HepG2 (cell line): Measurements from ENCODE around the gene PIEZO2. TPM values are rescaled to one million over a fixed set of nuclear protein-coding genes. Genes with fewer than 3 reads are reported as not detected.

Experiments
- ATAC-seq: fragments of 200-7000 bp; cut with Tn5 transposase; 3 replicates; pipeline ENCODE4 v1.9.1; 2020; ENCODE audit warnings: mild to moderate bottlenecking, moderate library complexity
- BruUV-seq: library from RNA; stranded (reverse); fragments of 400-500 nt; replicated peaks from 2 replicates; lab custom pipeline; 2021; lab: Mats Ljungman, UMichigan
- CTCF ChIA-PET: fragments of 300-600 bp; formaldehyde crosslinking; extraction: SDS; loops from one replicate; lab custom pipeline; 2021; ENCODE audit warnings: low total read pairs, inconsistent platforms, low intra/inter-chr PET ratio; lab: Yijun Ruan, JAX
- POLR2A ChIA-PET: fragments of 350-600 bp; sonication (Branson Sonifier 250); formaldehyde crosslinking; loops from one replicate; lab custom pipeline; 2020; ENCODE audit warnings: antibody characterized with exemption, inconsistent platforms; lab: Yijun Ruan, JAX
- DNase-seq: peaks from one replicate; pipeline ENCODE4 v3.0.0-alpha.2; 2015; ENCODE audit warnings: low spot score
- FAIRE-seq: peaks from 3 replicates; lab custom pipeline; 2011; peaks lifted over from hg19 to GRCh38; lab: Jason Lieb, UNC
- H2AFZ ChIP-seq: one replicate; pipeline ENCODE4 v1.6.1; 2011; ENCODE audit warnings: low read length, inconsistent platforms
- H3K27ac ChIP-seq: fragments of 300-600 bp; 3 replicates; pipeline ENCODE4 v1.8.0; 2011; ENCODE audit warnings: mixed run types, mild to moderate bottlenecking, mixed read lengths, low read length, inconsistent platforms; ENCODE audit not compliant: insufficient read depth; ENCODE audit errors: extremely low read length
- H3K27me3 ChIP-seq, 2 experiments: fragments of 200-600 bp in 1 of 2; 2 replicates in 1 of 2; 3 replicates in 1 of 2; pipeline versions ENCODE4 v1.6.0 to v1.8.0; 2011; ENCODE audit warnings: low read length in 2 of 2, mild to moderate bottlenecking in 2 of 2, moderate library complexity in 2 of 2, inconsistent platforms in 1 of 2; ENCODE audit not compliant: insufficient read depth in 2 of 2, control insufficient read depth in 1 of 2
- H3K36me3 ChIP-seq, 2 experiments: fragments of 200-600 bp in 1 of 2; replicated peaks in 1 of 2; 2 replicates in 1 of 2; 3 replicates in 1 of 2; pipeline versions ENCODE4 v1.5.1 to v1.8.0; 2011; ENCODE audit warnings: low read length in 2 of 2, inconsistent platforms in 1 of 2; ENCODE audit not compliant: insufficient read depth in 2 of 2, control insufficient read depth in 1 of 2
- H3K4me1 ChIP-seq: 2 replicates; pipeline ENCODE4 v1.5.1; 2012; ENCODE audit warnings: low read length, inconsistent platforms; ENCODE audit not compliant: insufficient read depth
- H3K4me2 ChIP-seq: 2 replicates; pipeline ENCODE4 v1.6.0; 2011; ENCODE audit warnings: low read depth, low read length, inconsistent platforms
- H3K4me3 ChIP-seq, 3 experiments: fragments of 200-600 bp in 1 of 3; sonication (generic), shearing (Covaris generic) in 1 of 3; replicated peaks in 1 of 3; 2 replicates each; pipeline ENCODE4 v1.5.1; 2011 to 2016; ENCODE audit warnings: low read length in 3 of 3, inconsistent platforms in 2 of 3, low read depth in 2 of 3, mild to moderate bottlenecking in 2 of 3, control low read depth in 1 of 3, mixed read lengths in 1 of 3; ENCODE audit not compliant: insufficient read depth in 1 of 3
- H3K79me2 ChIP-seq: one replicate; pipeline ENCODE4 v1.6.1; 2011; ENCODE audit warnings: low read length, inconsistent platforms; ENCODE audit not compliant: insufficient read depth
- H3K9ac ChIP-seq: 2 replicates; pipeline ENCODE4 v1.6.0; 2011; ENCODE audit warnings: mild to moderate bottlenecking, low read depth, low read length, inconsistent platforms; ENCODE audit not compliant: insufficient read depth
- H3K9me3 ChIP-seq: 2 replicates; pipeline ENCODE4 v1.5.1; 2012; ENCODE audit warnings: mild to moderate bottlenecking, low read length
- H4K20me1 ChIP-seq: 2 replicates; pipeline ENCODE4 v1.6.0; 2011; ENCODE audit warnings: inconsistent platforms, mild to moderate bottlenecking, low read length, moderate library complexity; ENCODE audit not compliant: insufficient read depth
- ARID2 ChIP-seq: sonication (generic); formaldehyde crosslinking; IDR thresholded peaks from 2 replicates; pipeline ENCODE4 v1.8.1; 2022; ENCODE audit warnings: mild to moderate bottlenecking, missing genetic modification reagents, borderline replicate concordance
- ATM ChIP-seq: fragments of 450-650 bp; IDR thresholded peaks from 2 replicates; pipeline ENCODE4 v1.7.1; 2017; ENCODE audit warnings: mild to moderate bottlenecking, borderline replicate concordance
- CREBL2 ChIP-seq: sonication (generic); formaldehyde crosslinking; IDR thresholded peaks from 2 replicates; pipeline ENCODE4 v1.8.1; 2023; ENCODE audit warnings: missing genetic modification reagents, mild to moderate bottlenecking, borderline replicate concordance
- GABPA ChIP-seq, 2 experiments: IDR thresholded peaks; 2 replicates each; pipeline ENCODE4 v1.6.1; 2011 to 2016; ENCODE audit warnings: low read depth in 2 of 2, low read length in 1 of 2, missing biosample characterization in 1 of 2, missing genetic modification characterization in 1 of 2
- MTA3 ChIP-seq: sonication (generic); formaldehyde crosslinking; IDR thresholded peaks from 2 replicates; pipeline ENCODE4 v1.4.0; 2020; ENCODE audit warnings: missing genetic modification reagents
- MZF1 ChIP-seq: sonication (generic); formaldehyde crosslinking; IDR thresholded peaks from 2 replicates; pipeline ENCODE4 v1.8.1; 2023; ENCODE audit warnings: mild to moderate bottlenecking, missing genetic modification reagents, borderline replicate concordance
- NONO ChIP-seq, 2 experiments: fragments of 450-650 bp in 1 of 2; sonication (generic) in 1 of 2; formaldehyde crosslinking in 1 of 2; IDR thresholded peaks in 1 of 2; conservative IDR thresholded peaks in 1 of 2; 2 replicates each; pipeline versions ENCODE4 v1.6.1 to v1.8.0; 2017 to 2022; ENCODE audit warnings: mild to moderate bottlenecking in 1 of 2, missing genetic modification reagents in 1 of 2, moderate library complexity in 1 of 2
- POLR2AphosphoS2 ChIP-seq: IDR thresholded peaks from 2 replicates; pipeline ENCODE4 v1.6.1; 2011; ENCODE audit warnings: low read depth, low read length, improper control_type of control experiment
- SCMH1 ChIP-seq: sonication (generic); formaldehyde crosslinking; IDR thresholded peaks from 2 replicates; pipeline ENCODE4 v1.9.0; 2021; ENCODE audit warnings: missing genetic modification reagents, mild to moderate bottlenecking, borderline replicate concordance
- SP140L ChIP-seq: sonication (generic); formaldehyde crosslinking; IDR thresholded peaks from 2 replicates; pipeline ENCODE4 v1.4.0; 2020; ENCODE audit warnings: missing genetic modification reagents, borderline replicate concordance
- TEF ChIP-seq: sonication (generic); formaldehyde crosslinking; IDR thresholded peaks from 2 replicates; pipeline ENCODE4 v1.5.0; 2020; ENCODE audit warnings: missing genetic modification reagents
- ZEB1 ChIP-seq: IDR thresholded peaks from 2 replicates; pipeline ENCODE4 v1.6.1; 2012; ENCODE audit warnings: mild to moderate bottlenecking, low read depth, inconsistent platforms; ENCODE audit not compliant: insufficient replicate concordance
- ZFP36L1 ChIP-seq: sonication (generic); formaldehyde crosslinking; IDR thresholded peaks from 2 replicates; pipeline ENCODE4 v1.8.0; 2022; ENCODE audit warnings: mild to moderate bottlenecking, missing genetic modification reagents, moderate library complexity
- ZKSCAN1 ChIP-seq: fragments of 150-350 bp; IDR thresholded peaks from 2 replicates; pipeline ENCODE4 v1.6.1; 2014; ENCODE audit warnings: low read length
- ZNF616 ChIP-seq: sonication (generic); formaldehyde crosslinking; IDR thresholded peaks from 2 replicates; pipeline ENCODE4 v1.5.0; 2020; ENCODE audit warnings: low read depth, mild to moderate bottlenecking, missing genetic modification reagents
- ZNF790 ChIP-seq: sonication (generic); formaldehyde crosslinking; IDR thresholded peaks from 2 replicates; pipeline ENCODE4 v1.8.0; 2022; ENCODE audit warnings: missing genetic modification reagents, mild to moderate bottlenecking, borderline replicate concordance
- WGBS: methylation state at CpG from one replicate; pipeline ENCODE4 v1.1.6; 2017; ENCODE audit warnings: low lambda C conversion rate; 5-methylcytosine and 5-hydroxymethylcytosine counted together
- in situ Hi-C: cut with HindIII; loops from 2 replicates; pipeline ENCODE4 v1.10.0; 2017; ENCODE audit warnings: low pct_unique_long_range_greater_than_20kb; ENCODE audit not compliant: extremely low pct_ligation_motif_present
- intact Hi-C: fragments of 100-400 bp; cut with micrococcal nuclease; formaldehyde crosslinking; loops from one replicate; pipeline ENCODE4 v1.10.0; 2022; ENCODE audit not compliant: unreplicated experiment
- polyA plus RNA-seq, 8 experiments: library from polyadenylated mRNA; depleted of rRNA in 3 of 8; stranded (reverse) in 7 of 8; unstranded in 1 of 8; fragments of >200 nt; fragmentation: Illumina TruSeq in 4 of 8; extraction: Trizol in 4 of 8; gene quantifications; 2 replicates each; pipeline versions ENCODE4 v1.2.1 to v1.2.3, GENCODE V29; 2011 to 2016; ENCODE audit warnings: low read depth in 4 of 8, missing spikeins in 1 of 8, mixed read lengths in 1 of 8; ENCODE audit not compliant: insufficient read depth in 1 of 8
- total RNA-seq, 5 experiments: library from RNA; depleted of rRNA; stranded (reverse); fragments of >200 nt; fragmentation: Illumina TruSeq; extraction: Trizol; gene quantifications; 2 replicates each; pipeline ENCODE4 v1.2.3, GENCODE V29; 2016; ENCODE audit warnings: low read depth in 1 of 5
- TF ChIP-seq, protein P1 (sequence below): sonication (generic); formaldehyde crosslinking; IDR thresholded peaks from 2 replicates; pipeline ENCODE4 v1.8.0; 2022; ENCODE audit warnings: mild to moderate bottlenecking, missing genetic modification reagents
- TF ChIP-seq, protein P2 (sequence below): IDR thresholded peaks from 2 replicates; pipeline ENCODE4 v1.6.1; 2016; ENCODE audit warnings: missing compliant biosample characterization, missing genetic modification reagents, borderline replicate concordance
- TF ChIP-seq, protein P3 (sequence below): sonication (generic); formaldehyde crosslinking; IDR thresholded peaks from 2 replicates; pipeline ENCODE4 v1.4.0; 2020; ENCODE audit warnings: missing genetic modification reagents; ENCODE audit errors: not compliant biosample characterization

The PIEZO2 gene
- total and polyA plus RNA-seq, 2 of the 13 experiments (the other 11 are each of a cell fraction or from before 2014, with no cell fraction given) = 15.2 to 27.2 TPM

DNA sequence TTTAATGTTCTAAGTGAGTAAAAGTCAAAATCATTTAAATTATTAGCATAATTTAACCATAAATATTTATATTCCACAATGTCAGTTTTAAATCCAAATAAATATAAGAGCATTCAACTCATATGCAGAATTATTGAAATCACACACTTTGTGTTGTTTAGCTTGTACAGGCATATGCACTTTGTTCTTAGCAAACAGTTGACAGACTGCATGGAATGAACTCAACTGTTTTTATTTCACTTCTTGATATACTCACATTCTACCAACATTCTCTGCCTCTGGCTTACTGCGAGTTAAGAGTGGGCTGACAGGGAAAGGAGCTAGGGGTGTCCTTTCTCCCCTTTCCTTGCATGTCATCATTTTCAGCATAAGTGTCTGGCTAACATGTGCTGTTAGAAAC is 7.6 kb upstream of the PIEZO2 start:
- 0 out of 5 replicates have a peak, but pooled peaks cover 0 to 5% of the 10 kb centered on the region in 2 experiments for H3K27me3 ChIP-seq
- TF ChIP-seq MZF1 (CRISPR knock-in tag) (no peak), ZNF790 (CRISPR knock-in tag) (no peak), GABPA (IDR thresholded peaks at IDR 0.05; ENCODE audit: low read depth, low read length) (no peak), GABPA (CRISPR knock-in tag; IDR thresholded peaks at IDR 0.05; ENCODE audit: low read depth) (no peak), MTA3 (no peak), POLR2AphosphoS2 (no peak), ZEB1 (no peak), SCMH1 (CRISPR knock-in tag) (no peak), SP140L (no peak), ARID2 (CRISPR knock-in tag) (no peak), ZNF616 (CRISPR knock-in tag) (no peak), NONO (IDR thresholded peaks at IDR 0.05) (no peak), NONO (CRISPR knock-in tag; conservative IDR thresholded peaks at IDR 0.05) (no peak), ZFP36L1 (no peak), TEF (CRISPR knock-in tag) (no peak), ZKSCAN1 (no peak), ATM (no peak), CREBL2 (CRISPR knock-in tag) (no peak)
- TF ChIP-seq, protein P1, sequence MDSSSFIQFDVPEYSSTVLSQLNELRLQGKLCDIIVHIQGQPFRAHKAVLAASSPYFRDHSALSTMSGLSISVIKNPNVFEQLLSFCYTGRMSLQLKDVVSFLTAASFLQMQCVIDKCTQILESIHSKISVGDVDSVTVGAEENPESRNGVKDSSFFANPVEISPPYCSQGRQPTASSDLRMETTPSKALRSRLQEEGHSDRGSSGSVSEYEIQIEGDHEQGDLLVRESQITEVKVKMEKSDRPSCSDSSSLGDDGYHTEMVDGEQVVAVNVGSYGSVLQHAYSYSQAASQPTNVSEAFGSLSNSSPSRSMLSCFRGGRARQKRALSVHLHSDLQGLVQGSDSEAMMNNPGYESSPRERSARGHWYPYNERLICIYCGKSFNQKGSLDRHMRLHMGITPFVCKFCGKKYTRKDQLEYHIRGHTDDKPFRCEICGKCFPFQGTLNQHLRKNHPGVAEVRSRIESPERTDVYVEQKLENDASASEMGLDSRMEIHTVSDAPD (CRISPR knock-in tag) = no peak
- TF ChIP-seq, protein P2, sequence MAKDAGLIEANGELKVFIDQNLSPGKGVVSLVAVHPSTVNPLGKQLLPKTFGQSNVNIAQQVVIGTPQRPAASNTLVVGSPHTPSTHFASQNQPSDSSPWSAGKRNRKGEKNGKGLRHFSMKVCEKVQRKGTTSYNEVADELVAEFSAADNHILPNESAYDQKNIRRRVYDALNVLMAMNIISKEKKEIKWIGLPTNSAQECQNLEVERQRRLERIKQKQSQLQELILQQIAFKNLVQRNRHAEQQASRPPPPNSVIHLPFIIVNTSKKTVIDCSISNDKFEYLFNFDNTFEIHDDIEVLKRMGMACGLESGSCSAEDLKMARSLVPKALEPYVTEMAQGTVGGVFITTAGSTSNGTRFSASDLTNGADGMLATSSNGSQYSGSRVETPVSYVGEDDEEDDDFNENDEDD (CRISPR knock-in tag) = no peak
- TF ChIP-seq, protein P3, sequence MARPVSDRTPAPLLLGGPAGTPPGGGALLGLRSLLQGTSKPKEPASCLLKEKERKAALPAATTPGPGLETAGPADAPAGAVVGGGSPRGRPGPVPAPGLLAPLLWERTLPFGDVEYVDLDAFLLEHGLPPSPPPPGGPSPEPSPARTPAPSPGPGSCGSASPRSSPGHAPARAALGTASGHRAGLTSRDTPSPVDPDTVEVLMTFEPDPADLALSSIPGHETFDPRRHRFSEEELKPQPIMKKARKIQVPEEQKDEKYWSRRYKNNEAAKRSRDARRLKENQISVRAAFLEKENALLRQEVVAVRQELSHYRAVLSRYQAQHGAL (CRISPR knock-in tag) = no peak

More for the DNA sequence above, 7.6 kb upstream of the PIEZO2 start:
- 15% methylated on average over 1 of the region's 1 CpG for WGBS
- H3K4me2 ChIP-seq = no peak overlapping the region; the same call in 1 of the 2 replicates
- no peak overlapping the region for H3K4me3 ChIP-seq
- no peak overlapping the region for H3K9ac ChIP-seq
- DNase-seq = no peak
- H3K27ac ChIP-seq = no peak overlapping the region
- in situ Hi-C loops = loop anchor here (10.0 kb wide), 1 partner anchor 372 kb away; no protein-coding TSS in a partner anchor
- H4K20me1 ChIP-seq = no peaks in the 10 kb centered on the region
- no TSS peak for BruUV-seq
- FAIRE-seq = no peak
- H3K36me3 ChIP-seq = no peaks in the 10 kb centered on the region
- CTCF ChIA-PET = no interaction called here
- ATAC-seq = no peak
- H3K9me3 ChIP-seq = no peaks in the 10 kb centered on the region
- no peak overlapping the region for H2AFZ ChIP-seq
- POLR2A ChIA-PET = no interaction called here
- intact Hi-C loops = no loop called here
- H3K4me1 ChIP-seq = peaks cover 24% of the 10 kb centered on the region
- H3K79me2 ChIP-seq = no peaks in the 10 kb centered on the region
